ENCODE results near the gene PPP3R1.

The PPP3R1 gene

GRCh38 chr2:68230241-68231060, 21.9 kb downstream of the PPP3R1 start:
- DNase-seq: no peak

DNA sequence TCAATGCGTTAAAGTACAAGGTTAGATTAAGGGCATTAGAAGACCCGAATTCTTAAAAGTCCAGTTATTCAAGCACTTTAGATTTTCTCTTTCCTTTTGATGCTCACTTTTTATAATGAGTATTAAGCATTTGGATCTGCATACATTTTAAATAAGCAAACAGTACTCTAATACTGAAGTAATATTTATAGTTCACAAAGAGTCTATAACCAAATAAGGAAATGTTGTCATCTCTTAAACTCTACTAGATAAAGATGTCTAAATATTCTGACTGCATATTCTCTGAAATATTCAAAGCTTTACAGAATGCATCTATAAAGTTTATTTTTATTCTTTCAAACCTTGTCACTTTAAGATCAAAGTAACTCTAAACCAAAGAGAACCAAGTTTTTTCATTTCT, 25.5 kb downstream of the PPP3R1 start:
- no peak for DNase-seq

DNA sequence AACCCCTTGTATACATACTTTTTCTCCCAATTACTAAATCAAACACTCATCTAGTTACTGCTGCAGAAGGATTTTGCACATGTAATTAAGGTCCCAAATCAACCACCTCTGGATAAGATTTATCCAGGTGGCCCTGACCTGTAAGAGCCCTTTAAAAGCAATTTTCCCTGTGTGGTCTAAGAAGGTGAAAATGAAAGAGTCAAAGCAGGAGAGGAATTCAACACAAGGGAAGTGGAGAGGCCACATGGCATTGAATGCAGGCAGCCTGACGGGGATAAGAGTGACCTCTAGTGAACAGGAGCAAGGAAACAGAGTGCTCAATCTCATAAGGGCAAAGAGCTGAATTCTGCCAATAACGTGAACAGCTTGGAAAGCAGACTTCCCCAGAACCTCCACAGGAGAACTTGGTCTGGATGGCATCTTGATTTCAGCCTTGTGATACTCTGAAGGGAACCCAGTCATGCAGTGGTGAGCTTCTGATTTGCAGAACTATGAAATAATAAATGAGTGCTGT, 27.2 kb downstream of the PPP3R1 start:
- peak; percentile 8 for DNase-seq

DNA sequence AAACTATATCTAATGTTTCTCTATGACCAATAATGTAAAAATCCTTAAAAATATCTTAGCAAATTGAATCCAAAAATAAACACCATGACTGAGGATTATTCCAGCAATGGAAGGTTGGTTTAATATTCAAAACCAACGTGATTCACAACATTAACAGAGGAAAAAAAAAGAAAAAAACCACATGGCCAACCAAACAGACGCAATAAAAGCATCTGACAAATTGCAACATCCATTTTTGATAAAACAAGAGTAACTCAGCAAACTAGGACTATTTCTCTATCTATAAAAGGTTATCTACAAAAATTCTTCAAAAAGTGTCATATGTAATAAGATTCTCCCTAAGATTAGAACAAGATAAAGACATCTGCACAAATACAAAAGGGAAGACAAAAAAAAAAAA, 28.9 kb downstream of the PPP3R1 start:
- DNase-seq: no peak

DNA sequence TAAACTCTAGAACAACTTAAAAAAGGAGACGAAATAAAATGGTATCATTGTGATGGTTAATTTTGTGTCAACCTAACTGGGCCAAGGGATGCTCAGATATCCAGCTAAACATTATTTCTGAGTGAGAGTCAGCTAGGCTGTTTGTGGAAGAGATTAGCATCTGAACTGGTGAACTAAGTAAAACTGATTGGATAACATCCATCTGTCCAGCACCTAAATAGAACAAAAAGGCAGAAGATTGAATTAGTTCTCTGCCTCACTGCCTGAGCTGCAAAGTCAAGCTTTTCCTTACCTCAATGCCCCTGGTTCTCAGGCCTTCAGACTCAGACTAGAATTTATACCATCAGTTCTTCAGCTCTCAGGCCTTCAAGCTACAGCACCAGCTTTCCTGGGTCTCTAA, 30.0 kb downstream of the PPP3R1 start:
- no peak for DNase-seq

- no peak for DNase-seq
Measured at GRCh38 chr2:68218343-68218901, 33.9 kb downstream of the PPP3R1 start.

DNA sequence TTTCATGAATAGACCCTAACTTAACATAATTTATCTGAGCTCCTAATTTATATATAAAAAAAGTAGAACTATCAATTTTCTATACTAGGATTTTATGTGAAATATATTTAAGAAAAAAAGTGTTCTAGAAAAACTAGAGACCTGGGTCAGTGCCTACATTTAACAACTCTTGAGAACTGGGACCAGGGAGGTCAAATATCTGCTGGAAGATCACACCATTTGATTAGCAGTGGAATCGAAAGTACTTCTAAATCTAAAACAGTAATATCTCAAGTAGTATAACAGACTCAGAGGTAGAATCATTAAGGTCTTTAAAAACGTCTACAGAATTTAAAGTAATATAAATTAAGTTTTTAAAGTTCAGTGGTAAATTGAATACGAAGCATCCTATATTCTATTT, 34.6 kb downstream of the PPP3R1 start:
- no peak for DNase-seq

GRCh38 chr2:68216454-68217310, 35.6 kb downstream of the PPP3R1 start:
- DNase-seq: no peak

DNA sequence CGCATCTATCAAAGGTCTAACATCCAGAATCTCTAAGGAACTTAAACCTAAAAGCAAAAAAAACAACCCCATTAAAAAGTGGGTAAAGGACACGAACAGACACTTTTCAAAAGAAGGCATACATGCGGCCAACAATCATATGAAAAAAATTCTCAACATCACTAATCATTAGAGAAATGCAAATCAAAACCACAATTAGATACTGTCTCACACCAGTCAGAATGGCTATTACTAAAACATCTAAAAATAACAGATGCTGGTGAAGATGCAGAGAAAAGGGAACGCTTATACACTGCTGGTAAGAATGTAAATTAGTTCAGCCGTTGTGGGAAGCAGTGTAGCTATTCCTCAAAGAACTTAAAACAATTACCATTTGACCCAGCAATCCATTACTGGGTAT, 38.0 kb downstream of the PPP3R1 start:
- DNase-seq: no peak

DNA sequence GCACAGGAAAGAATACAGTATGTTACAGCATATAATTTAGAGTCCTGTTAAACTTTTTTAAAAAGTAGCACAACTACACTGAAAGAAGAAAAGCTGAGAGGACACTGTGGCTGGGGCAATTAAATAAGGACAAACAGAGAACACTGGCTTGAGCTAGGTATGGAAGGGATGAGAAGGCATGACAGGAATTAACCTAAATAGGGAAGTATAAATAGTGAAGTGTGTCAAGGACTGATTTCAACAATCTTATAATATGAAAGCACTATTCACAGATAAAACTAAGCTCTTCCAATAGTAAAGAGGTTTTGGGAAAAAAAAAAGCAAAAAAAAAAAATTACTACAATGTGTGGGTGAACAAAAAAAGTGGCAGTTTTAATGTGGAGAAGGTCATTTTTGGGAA, 45.5 kb downstream of the PPP3R1 start:
- DNase-seq: no peak

DNA sequence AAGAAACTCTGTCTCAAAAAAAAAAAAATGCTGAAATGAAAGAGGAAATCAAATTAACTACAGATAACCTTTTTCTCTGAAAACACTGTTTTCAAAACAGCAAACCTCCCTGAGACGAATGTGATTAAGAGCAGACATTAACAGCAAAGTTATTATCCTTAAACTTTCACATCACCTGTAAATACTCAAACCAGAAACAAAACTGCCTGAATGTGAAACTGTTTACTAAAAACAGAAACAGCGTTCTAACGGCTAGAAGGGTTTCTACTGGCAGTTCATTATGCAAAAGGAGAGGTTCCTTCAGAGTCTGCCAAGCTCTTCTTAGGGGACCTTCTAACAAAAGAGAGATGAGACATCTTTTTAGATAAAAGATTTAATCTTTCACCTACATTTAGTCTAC, 48.7 kb downstream of the PPP3R1 start:
- no peak for DNase-seq

- DNase-seq: no peak
Measured at GRCh38 chr2:68200157-68200787, 52.1 kb downstream of the PPP3R1 start.

- DNase-seq: peak; percentile 54
Measured at GRCh38 chr2:68196120-68196716, 56.1 kb downstream of the PPP3R1 start.

DNA sequence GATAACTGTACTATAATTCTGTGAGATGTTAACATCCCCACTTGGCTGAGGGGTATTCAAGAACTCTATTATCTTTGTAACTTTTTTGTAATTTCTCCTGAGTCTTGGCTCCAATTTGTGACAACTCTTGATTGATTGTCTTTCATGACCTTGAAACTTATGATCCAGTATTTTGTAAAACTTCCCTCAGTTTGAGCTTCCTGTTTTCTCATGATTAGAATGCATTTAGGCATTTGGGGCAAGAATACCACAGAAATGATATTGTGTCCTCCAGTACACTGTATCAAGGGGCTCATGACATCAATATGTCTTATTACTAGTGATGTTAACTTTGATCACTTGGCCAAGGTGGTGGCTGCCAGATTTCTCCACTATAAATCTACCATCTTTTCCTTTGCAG, 57.2 kb downstream of the PPP3R1 start:
- DNase-seq: no peak

GRCh38 chr2:68193787-68194372, 58.5 kb downstream of the PPP3R1 start:
- DNase-seq: no peak

GRCh38 chr2:68193144-68193543, 59.2 kb downstream of the PPP3R1 start:
- no peak for DNase-seq

- no peak for DNase-seq
Measured at GRCh38 chr2:68190991-68191731, 61.2 kb downstream of the PPP3R1 start.

GRCh38 chr2:68189991-68190784, 62.1 kb downstream of the PPP3R1 start:
- DNase-seq: no peak

DNA sequence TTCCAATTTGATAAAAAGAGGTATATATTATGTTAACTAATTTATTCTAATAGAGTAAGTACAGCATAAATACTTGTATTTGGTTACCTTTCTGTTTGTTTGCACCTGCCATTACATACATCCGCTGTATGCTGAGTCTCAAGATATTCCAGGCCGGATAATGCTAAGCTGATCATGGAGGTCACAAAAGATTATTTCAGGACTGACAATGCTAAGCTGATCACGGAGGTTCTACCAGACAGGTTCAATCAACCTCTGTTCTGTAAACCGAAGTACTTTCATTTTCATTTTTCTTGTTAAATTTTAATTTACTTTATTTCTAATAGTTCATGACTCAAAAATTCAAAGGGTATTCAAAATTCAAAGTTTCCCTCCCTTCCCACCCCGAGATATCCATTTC, 63.5 kb downstream of the PPP3R1 start:
- DNase-seq: no peak

DNA sequence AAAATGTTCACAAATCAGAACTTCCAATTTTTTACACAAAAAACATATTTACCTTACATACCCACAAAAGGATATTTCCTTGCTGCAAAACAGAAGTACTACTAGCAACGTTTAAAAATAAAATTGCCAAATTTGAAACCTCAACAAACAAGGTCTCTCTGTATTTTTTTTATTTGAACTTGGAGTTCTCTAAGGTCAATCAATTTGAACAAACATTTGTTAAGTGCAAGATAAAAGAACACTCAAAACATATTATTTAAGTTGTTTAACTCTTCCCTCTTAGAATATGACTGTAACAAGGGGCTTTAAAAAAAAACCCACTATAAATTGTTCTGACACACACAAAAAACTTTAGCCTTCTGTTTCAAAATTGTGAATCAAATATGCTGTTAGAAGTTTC, 65.0 kb downstream of the PPP3R1 start:
- DNase-seq: no peak
